Measurements from ENCODE around the gene SIDT2. TPM values are rescaled to one million over a fixed set of nuclear protein-coding genes. Genes with fewer than 3 reads are reported as not detected.

The SIDT2 gene
- total RNA-seq, 2 experiments from 2014 or later, result 21.5 to 26.0 TPM

GRCh38 chr11:117193130-117194020, 14.8 kb downstream of the SIDT2 start:
- H3K27ac Mint-ChIP-seq, result no peak overlapping the region
- no peaks in the 10 kb centered on the region for H3K4me1 Mint-ChIP-seq (ENCODE audit: low read depth)
- H3K4me3 Mint-ChIP-seq, result no peak overlapping the region
- no peaks in the 10 kb centered on the region for H3K9me3 Mint-ChIP-seq
- H3K27me3 Mint-ChIP-seq, result no peaks in the 10 kb centered on the region
- peaks cover 4% of the 10 kb centered on the region for H3K36me3 Mint-ChIP-seq
- ChIA-PET POLR2A (no interaction called here), CTCF (interaction anchor here (1.6 kb wide), 1 partner anchor 33 kb away, joined by 4 read pairs; no protein-coding TSS in a partner anchor)
- no peak for DNase-seq
- intact Hi-C loops (cut with micrococcal nuclease), result no loop called here

GRCh38 chr11:117194267-117194666, 15.7 kb downstream of the SIDT2 start:
- Mint-ChIP-seq H3K27ac (no peak overlapping the region), H3K4me1 (ENCODE audit: low read depth) (no peaks in the 10 kb centered on the region), H3K27me3 (no peaks in the 10 kb centered on the region), H3K36me3 (peaks cover 4% of the 10 kb centered on the region), H3K9me3 (no peaks in the 10 kb centered on the region), H3K4me3 (no peak overlapping the region)
- CTCF ChIA-PET, result interaction anchor here (1.6 kb wide), 1 partner anchor 32 kb away, joined by 4 read pairs; no protein-coding TSS in a partner anchor
- intact Hi-C loops (cut with micrococcal nuclease), result no loop called here
- POLR2A ChIA-PET, result no interaction called here
- no peak for DNase-seq

- DNase-seq, result no peak
- Mint-ChIP-seq H3K36me3 (peaks cover 4% of the 10 kb centered on the region), H3K27ac (no peak overlapping the region), H3K27me3 (no peaks in the 10 kb centered on the region), H3K9me3 (no peaks in the 10 kb centered on the region), H3K4me1 (ENCODE audit: low read depth) (no peaks in the 10 kb centered on the region), H3K4me3 (no peak overlapping the region)
- intact Hi-C loops (cut with micrococcal nuclease), result no loop called here
- CTCF ChIA-PET, result interaction anchor here (1.6 kb wide), 1 partner anchor 31 kb away, joined by 4 read pairs; no protein-coding TSS in a partner anchor
- POLR2A ChIA-PET, result no interaction called here
These were observed 16.7 kb downstream of the SIDT2 start for GRCh38 chr11:117195258-117195657.

GRCh38 chr11:117195761-117196160, 17.2 kb downstream of the SIDT2 start:
- POLR2A ChIA-PET, result no interaction called here
- CTCF ChIA-PET, result no interaction called here
- H3K36me3 Mint-ChIP-seq, result peaks cover 4% of the 10 kb centered on the region
- no peaks in the 10 kb centered on the region for H3K4me1 Mint-ChIP-seq (ENCODE audit: low read depth)
- intact Hi-C loops (cut with micrococcal nuclease), result no loop called here
- no peak overlapping the region for H3K4me3 Mint-ChIP-seq
- H3K27ac Mint-ChIP-seq, result no peak overlapping the region
- no peaks in the 10 kb centered on the region for H3K27me3 Mint-ChIP-seq
- no peak for DNase-seq
- H3K9me3 Mint-ChIP-seq, result no peaks in the 10 kb centered on the region

- Mint-ChIP-seq H3K4me3 (no peak overlapping the region), H3K4me1 (ENCODE audit: low read depth) (no peaks in the 10 kb centered on the region), H3K27me3 (no peaks in the 10 kb centered on the region), H3K36me3 (peaks cover 4% of the 10 kb centered on the region), H3K9me3 (no peaks in the 10 kb centered on the region), H3K27ac (no peak overlapping the region)
- ChIA-PET CTCF (interaction anchor here (1.0 to 1.3 kb wide), 3 partner anchors 19 to 29 kb away, joined by 3 read pairs; partner anchors contain the start of gene SIDT2), POLR2A (no interaction called here)
- no peak for DNase-seq
- intact Hi-C loops (cut with micrococcal nuclease), result no loop called here
These were observed 18.5 kb downstream of the SIDT2 start for GRCh38 chr11:117197006-117197405.

- H3K27me3 Mint-ChIP-seq, result no peaks in the 10 kb centered on the region
These were observed 19.2 kb downstream of the SIDT2 start for GRCh38 chr11:117197516-117198456.

GRCh38 chr11:117198613-117199012, 20.1 kb downstream of the SIDT2 start:
- POLR2A ChIA-PET, result no interaction called here
- CTCF ChIA-PET, result no interaction called here
- H3K36me3 Mint-ChIP-seq, result peaks cover 8% of the 10 kb centered on the region
- H3K4me1 Mint-ChIP-seq (ENCODE audit: low read depth), result no peaks in the 10 kb centered on the region
- H3K4me3 Mint-ChIP-seq, result no peak overlapping the region
- DNase-seq, result no peak
- no peaks in the 10 kb centered on the region for H3K27me3 Mint-ChIP-seq
- intact Hi-C loops (cut with micrococcal nuclease), result no loop called here
- H3K9me3 Mint-ChIP-seq, result no peaks in the 10 kb centered on the region
- H3K27ac Mint-ChIP-seq, result no peak overlapping the region

More at GRCh38 chr11:117197516-117198456, 19.2 kb downstream of the SIDT2 start:
- CTCF ChIA-PET, result interaction anchor here (1.0 to 1.3 kb wide), 3 partner anchors 19 to 28 kb away, joined by 3 read pairs; partner anchors contain the start of gene SIDT2
- Mint-ChIP-seq H3K4me1 (ENCODE audit: low read depth) (no peaks in the 10 kb centered on the region), H3K9me3 (no peaks in the 10 kb centered on the region), H3K27ac (no peak overlapping the region), H3K36me3 (peaks cover 4% of the 10 kb centered on the region), H3K4me3 (no peak overlapping the region)
- POLR2A ChIA-PET, result no interaction called here
- intact Hi-C loops (cut with micrococcal nuclease), result no loop called here
- no peak for DNase-seq

- ChIA-PET POLR2A (no interaction called here), CTCF (no interaction called here)
- Mint-ChIP-seq H3K27ac (no peak within 1 kb of the TSS), H3K9me3 (no peaks in the 10 kb centered on the region), H3K36me3 (peaks cover 12% of the 10 kb centered on the region), H3K4me1 (ENCODE audit: low read depth) (no peaks in the 10 kb centered on the region), H3K27me3 (no peaks in the 10 kb centered on the region), H3K4me3 (no peak within 1 kb of the TSS)
- intact Hi-C loops (cut with micrococcal nuclease), result no loop called here
- no peak for DNase-seq
These were observed 20.7 kb downstream of the SIDT2 start, which contains the start of gene TAGLN for GRCh38 chr11:117199053-117199915. Gene TAGLN, plus strand, starts transcription at chr11:117199370. Its CDS starts 3,644 bp downstream, at chr11:117203014.

GRCh38 chr11:117199916-117200812, 21.6 kb downstream of the SIDT2 start:
- intact Hi-C loops (cut with micrococcal nuclease), result no loop called here
- Mint-ChIP-seq H3K27me3 (no peaks in the 10 kb centered on the region), H3K36me3 (peaks cover 17% of the 10 kb centered on the region), H3K4me1 (ENCODE audit: low read depth) (no peaks in the 10 kb centered on the region), H3K27ac (no peak overlapping the region), H3K4me3 (no peak overlapping the region), H3K9me3 (no peaks in the 10 kb centered on the region)
- POLR2A ChIA-PET, result no interaction called here
- no peak for DNase-seq
- CTCF ChIA-PET, result no interaction called here

- Mint-ChIP-seq H3K4me3 (no peak overlapping the region), H3K36me3 (peaks cover 18% of the 10 kb centered on the region), H3K9me3 (no peaks in the 10 kb centered on the region), H3K27me3 (no peaks in the 10 kb centered on the region), H3K27ac (no peak overlapping the region), H3K4me1 (ENCODE audit: low read depth) (no peaks in the 10 kb centered on the region)
- DNase-seq, result no peak
- POLR2A ChIA-PET, result no interaction called here
- intact Hi-C loops (cut with micrococcal nuclease), result no loop called here
- CTCF ChIA-PET, result no interaction called here
These were observed 22.5 kb downstream of the SIDT2 start for GRCh38 chr11:117200813-117201657.

All from activated CD4-positive, alpha-beta memory T cell treated with anti-CD3 and anti-CD28 coated beads for 36 hours (primary cell).